PC-3 (cell line): ENCODE results near the gene PEAK3.

Experiments
- EZH2 ChIP-seq: fragments of 300-600 bp; sonication (generic); IDR thresholded peaks from one replicate; pipeline ENCODE4 v1.6.1; 2017; ENCODE audit warnings: antibody characterized with exemption, mild to moderate bottlenecking, low read length; ENCODE audit not compliant: unreplicated experiment
- EZH2phosphoT487 ChIP-seq: fragments of 300-600 bp; sonication (generic); IDR thresholded peaks from 2 replicates; pipeline ENCODE4 v1.6.1; 2018; ENCODE audit warnings: mild to moderate bottlenecking, antibody characterized with exemption, low read length, borderline replicate concordance
- TF ChIP-seq, protein P1 (sequence below): fragments of 300-600 bp; sonication (generic); conservative IDR thresholded peaks from 2 replicates; pipeline ENCODE4 v1.5.1; 2017; ENCODE audit warnings: antibody characterized with exemption, low read depth, mild to moderate bottlenecking, low read length

DNA sequence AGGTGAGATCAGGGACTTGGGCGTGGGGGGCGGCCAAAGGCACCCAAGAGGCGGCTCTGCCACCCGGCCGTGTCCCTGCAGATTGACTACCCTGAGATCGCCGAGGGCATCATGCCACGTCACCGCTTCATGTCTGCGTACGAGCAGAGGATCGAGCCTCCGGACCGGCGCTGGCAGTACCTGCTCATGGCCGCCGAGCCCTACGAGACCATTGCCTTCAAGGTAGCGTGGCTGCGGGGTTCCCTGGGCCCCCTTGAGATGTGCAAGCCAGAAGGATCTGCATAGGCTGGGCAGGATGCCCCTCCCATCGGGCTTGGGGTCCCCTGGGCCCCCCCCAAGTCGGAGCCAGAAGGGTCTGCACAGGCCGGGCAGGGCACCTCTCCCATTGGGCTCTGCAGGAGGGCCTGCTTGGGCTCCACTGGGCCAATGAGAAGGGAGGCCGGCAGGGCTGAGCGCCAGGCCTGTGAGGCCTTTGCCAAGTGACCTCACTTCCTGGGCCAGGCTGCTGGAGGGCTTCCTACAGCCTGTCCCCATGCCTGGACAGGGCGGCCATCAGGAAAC is 35.1 kb downstream of the PEAK3 start:
- TF ChIP-seq, protein P1, sequence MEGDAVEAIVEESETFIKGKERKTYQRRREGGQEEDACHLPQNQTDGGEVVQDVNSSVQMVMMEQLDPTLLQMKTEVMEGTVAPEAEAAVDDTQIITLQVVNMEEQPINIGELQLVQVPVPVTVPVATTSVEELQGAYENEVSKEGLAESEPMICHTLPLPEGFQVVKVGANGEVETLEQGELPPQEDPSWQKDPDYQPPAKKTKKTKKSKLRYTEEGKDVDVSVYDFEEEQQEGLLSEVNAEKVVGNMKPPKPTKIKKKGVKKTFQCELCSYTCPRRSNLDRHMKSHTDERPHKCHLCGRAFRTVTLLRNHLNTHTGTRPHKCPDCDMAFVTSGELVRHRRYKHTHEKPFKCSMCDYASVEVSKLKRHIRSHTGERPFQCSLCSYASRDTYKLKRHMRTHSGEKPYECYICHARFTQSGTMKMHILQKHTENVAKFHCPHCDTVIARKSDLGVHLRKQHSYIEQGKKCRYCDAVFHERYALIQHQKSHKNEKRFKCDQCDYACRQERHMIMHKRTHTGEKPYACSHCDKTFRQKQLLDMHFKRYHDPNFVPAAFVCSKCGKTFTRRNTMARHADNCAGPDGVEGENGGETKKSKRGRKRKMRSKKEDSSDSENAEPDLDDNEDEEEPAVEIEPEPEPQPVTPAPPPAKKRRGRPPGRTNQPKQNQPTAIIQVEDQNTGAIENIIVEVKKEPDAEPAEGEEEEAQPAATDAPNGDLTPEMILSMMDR = no peak
- TF ChIP-seq EZH2phosphoT487 (no peak), EZH2 (no peak)
